Measurements from ENCODE around the gene FPR2. TPM values are rescaled to one million over a fixed set of nuclear protein-coding genes. Genes with fewer than 3 reads are reported as not detected.

FPR2 gene
- total RNA-seq, 1 donor from 2014 or later: not detected

DNA sequence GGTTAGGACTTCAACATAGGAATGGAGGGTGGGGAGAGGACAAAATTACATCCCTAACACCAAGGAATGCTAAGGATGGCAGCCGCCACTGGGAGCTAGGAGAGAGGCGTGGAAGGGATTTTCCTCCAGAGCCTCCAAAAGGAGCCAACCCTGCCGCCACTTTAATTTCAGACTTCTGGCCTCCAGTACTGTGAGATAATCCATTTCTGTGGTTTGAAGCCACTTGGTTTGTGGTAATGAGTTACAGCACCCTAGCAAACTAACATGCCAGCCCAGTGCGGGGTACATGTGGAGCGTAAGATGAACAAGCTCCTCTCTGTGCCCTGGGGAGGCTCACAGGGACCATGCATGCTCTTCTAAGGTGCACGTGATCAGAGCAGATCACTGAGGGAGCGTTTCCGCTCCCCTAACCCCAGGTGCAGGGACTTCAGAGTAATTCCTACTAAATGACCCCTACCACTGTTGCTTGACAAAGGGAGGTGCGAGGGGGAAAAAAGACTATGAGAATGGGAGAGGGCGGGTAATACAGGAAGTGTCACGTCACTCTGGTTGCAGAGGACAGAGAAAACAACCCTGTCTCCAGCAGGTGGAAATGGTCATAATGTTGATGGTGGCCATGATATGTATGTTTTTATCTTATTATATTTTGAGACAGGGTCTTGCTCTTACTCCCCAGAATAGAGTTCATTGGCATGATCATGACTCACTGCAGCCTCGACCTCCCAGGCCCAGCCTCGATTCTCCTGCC, 21.3 kb upstream of the FPR2 start:
- Mint-ChIP-seq H3K4me3 (ENCODE audit: unreplicated experiment) (no peak overlapping the region), H3K27me3 (ENCODE audit: low read depth) (no peaks in the 10 kb centered on the region), H3K4me1 (ENCODE audit: low read depth) (no peaks in the 10 kb centered on the region), H3K9me3 (ENCODE audit: low read depth) (no peaks in the 10 kb centered on the region), H3K36me3 (ENCODE audit: low read depth) (no peaks in the 10 kb centered on the region), H3K27ac (ENCODE audit: unreplicated experiment) (no peak overlapping the region)
- TF ChIP-seq, protein P1, sequence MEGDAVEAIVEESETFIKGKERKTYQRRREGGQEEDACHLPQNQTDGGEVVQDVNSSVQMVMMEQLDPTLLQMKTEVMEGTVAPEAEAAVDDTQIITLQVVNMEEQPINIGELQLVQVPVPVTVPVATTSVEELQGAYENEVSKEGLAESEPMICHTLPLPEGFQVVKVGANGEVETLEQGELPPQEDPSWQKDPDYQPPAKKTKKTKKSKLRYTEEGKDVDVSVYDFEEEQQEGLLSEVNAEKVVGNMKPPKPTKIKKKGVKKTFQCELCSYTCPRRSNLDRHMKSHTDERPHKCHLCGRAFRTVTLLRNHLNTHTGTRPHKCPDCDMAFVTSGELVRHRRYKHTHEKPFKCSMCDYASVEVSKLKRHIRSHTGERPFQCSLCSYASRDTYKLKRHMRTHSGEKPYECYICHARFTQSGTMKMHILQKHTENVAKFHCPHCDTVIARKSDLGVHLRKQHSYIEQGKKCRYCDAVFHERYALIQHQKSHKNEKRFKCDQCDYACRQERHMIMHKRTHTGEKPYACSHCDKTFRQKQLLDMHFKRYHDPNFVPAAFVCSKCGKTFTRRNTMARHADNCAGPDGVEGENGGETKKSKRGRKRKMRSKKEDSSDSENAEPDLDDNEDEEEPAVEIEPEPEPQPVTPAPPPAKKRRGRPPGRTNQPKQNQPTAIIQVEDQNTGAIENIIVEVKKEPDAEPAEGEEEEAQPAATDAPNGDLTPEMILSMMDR (IDR thresholded peaks at IDR 0.05): no peak
- DNase-seq (ENCODE audit: low spot score): no peak

DNA sequence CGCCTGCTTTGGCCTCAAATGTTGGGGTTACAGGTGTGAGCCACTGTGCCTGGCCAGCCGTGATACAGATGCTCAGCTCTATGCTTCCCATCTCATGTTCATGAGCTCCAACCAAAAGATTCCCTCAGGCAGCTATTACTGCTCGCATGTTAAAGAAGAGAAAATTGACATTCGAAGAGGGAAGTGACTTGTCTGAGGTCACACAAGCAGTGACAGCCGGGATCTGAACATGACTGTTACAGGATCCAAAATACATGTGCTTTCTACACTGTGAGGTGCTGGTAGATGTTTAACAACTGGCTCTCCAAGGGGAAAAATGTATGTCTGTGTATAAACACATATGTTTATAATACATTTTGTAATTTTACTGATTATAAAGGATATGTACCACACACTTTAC, 20.6 kb upstream of the FPR2 start:
- H3K27ac Mint-ChIP-seq (ENCODE audit: unreplicated experiment): no peak overlapping the region
- TF ChIP-seq, protein P1 (IDR thresholded peaks at IDR 0.05): no peak
- no peak for DNase-seq (ENCODE audit: low spot score)
- peaks cover 2% of the 10 kb centered on the region for H3K9me3 Mint-ChIP-seq (ENCODE audit: low read depth)
- no peaks in the 10 kb centered on the region for H3K4me1 Mint-ChIP-seq (ENCODE audit: low read depth)
- no peak overlapping the region for H3K4me3 Mint-ChIP-seq (ENCODE audit: unreplicated experiment)
- H3K27me3 Mint-ChIP-seq (ENCODE audit: low read depth): no peaks in the 10 kb centered on the region
- H3K36me3 Mint-ChIP-seq (ENCODE audit: low read depth): no peaks in the 10 kb centered on the region

DNA sequence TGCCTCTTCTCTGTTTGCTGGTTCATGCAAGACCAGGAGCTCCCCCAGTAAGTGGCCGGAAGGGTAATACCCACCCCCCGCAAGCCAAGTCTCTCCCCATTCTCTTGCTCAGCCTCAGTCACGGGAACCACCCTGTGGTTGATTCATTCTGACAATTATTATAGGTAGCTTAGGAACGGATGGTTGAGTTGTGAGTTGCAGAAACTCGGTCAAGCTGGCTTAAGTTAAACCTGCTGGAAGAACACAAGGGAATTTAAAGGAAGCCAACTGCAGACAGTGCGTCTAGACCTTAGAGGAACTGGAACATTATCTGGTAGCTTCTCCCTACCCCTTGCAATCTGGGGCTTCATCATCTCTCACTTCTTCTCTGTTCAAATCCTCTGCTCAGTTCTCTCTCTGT, 18.2 kb upstream of the FPR2 start:
- DNase-seq (ENCODE audit: low spot score): no peak
- no peaks in the 10 kb centered on the region for H3K27me3 Mint-ChIP-seq (ENCODE audit: low read depth)
- TF ChIP-seq, protein P1 (IDR thresholded peaks at IDR 0.05): no peak
- H3K4me1 Mint-ChIP-seq (ENCODE audit: low read depth): no peaks in the 10 kb centered on the region
- H3K9me3 Mint-ChIP-seq (ENCODE audit: low read depth): peaks cover 3% of the 10 kb centered on the region
- no peaks in the 10 kb centered on the region for H3K36me3 Mint-ChIP-seq (ENCODE audit: low read depth)
- H3K4me3 Mint-ChIP-seq (ENCODE audit: unreplicated experiment): no peak overlapping the region
- no peak overlapping the region for H3K27ac Mint-ChIP-seq (ENCODE audit: unreplicated experiment)

DNA sequence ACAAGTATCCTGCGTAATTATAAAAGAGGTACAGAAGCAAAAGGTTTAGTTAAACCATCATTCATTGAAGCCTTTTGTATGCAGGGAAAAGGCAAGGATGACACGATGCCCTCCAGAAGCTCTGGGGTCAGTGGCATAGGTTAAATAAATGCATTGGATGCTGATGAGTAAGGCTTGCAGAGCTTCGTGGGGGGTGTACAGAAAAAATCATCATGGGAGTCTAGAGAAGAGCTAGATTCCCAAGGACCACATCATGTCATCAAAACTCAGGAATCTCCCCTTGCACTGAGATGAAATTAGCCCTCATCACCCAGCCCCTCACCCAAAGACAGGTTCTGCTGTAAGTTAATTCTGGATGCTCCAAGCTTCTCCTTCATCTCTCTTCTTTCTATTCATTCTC, 17.6 kb upstream of the FPR2 start:
- Mint-ChIP-seq H3K36me3 (ENCODE audit: low read depth) (no peaks in the 10 kb centered on the region), H3K4me1 (ENCODE audit: low read depth) (no peaks in the 10 kb centered on the region), H3K4me3 (ENCODE audit: unreplicated experiment) (no peak overlapping the region), H3K27me3 (ENCODE audit: low read depth) (no peaks in the 10 kb centered on the region), H3K27ac (ENCODE audit: unreplicated experiment) (no peak overlapping the region), H3K9me3 (ENCODE audit: low read depth) (peaks cover 3% of the 10 kb centered on the region)
- DNase-seq (ENCODE audit: low spot score): no peak
- TF ChIP-seq, protein P1 (IDR thresholded peaks at IDR 0.05): no peak

DNA sequence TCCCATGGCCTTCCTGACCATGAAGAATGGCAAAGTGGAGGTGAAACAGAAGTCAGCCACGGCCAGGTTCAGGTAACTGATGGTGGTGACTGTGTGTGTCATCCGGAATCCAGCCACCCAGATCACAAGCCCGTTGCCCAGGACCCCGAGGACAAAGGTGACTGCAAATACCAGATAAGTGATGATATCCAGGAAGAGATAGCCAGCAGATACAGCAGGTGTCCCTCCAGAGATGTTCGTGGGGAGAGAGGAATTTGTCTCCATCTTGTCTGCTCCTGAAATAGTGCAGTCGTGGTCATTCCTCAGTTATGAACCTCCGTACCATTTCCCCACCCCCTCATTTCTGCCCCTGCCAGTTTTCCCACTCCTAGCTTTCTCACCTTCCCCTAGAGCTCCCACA, 14.2 kb upstream of the FPR2 start:
- H3K27me3 Mint-ChIP-seq (ENCODE audit: low read depth): no peaks in the 10 kb centered on the region

More for the DNA sequence above, 14.2 kb upstream of the FPR2 start:
- Mint-ChIP-seq H3K4me1 (ENCODE audit: low read depth) (no peaks in the 10 kb centered on the region), H3K27ac (ENCODE audit: unreplicated experiment) (no peak overlapping the region), H3K36me3 (ENCODE audit: low read depth) (no peaks in the 10 kb centered on the region), H3K4me3 (ENCODE audit: unreplicated experiment) (no peak overlapping the region), H3K9me3 (ENCODE audit: low read depth) (peaks cover 7% of the 10 kb centered on the region)
- no peak for DNase-seq (ENCODE audit: low spot score)
- TF ChIP-seq, protein P1 (IDR thresholded peaks at IDR 0.05): no peak
